K562 (cell line): ENCODE results near the gene MAP3K7CL. TPM values are rescaled to one million over a fixed set of nuclear protein-coding genes. Genes with fewer than 3 reads are reported as not detected.
A peak's percentile ranks its signal among the peaks of the same experiment; 100 is the strongest.

Experiments used
- ATAC-seq: fragments of 200-7000 bp; cut with Tn5 transposase; 3 replicates; pipeline ENCODE4 v1.9.1; 2020; ENCODE audit warnings: moderate library complexity
- BruUV-seq: library from RNA; stranded (reverse); fragments of 400-500 nt; replicated peaks from 2 replicates; lab custom pipeline; 2021; lab: Mats Ljungman, UMichigan
- CTCF ChIA-PET: fragments of 300-600 bp; formaldehyde crosslinking; extraction: SDS; loops from one replicate; lab custom pipeline; 2021; ENCODE audit warnings: low intra/inter-chr PET ratio; lab: Yijun Ruan, JAX
- POLR2A ChIA-PET: fragments of 300-600, 350-650 bp; sonication (Branson Sonifier 250); formaldehyde crosslinking; extraction: SDS; loops from one replicate; lab custom pipeline; 2021; ENCODE audit warnings: antibody characterized with exemption, inconsistent platforms; lab: Yijun Ruan, JAX
- DNase-seq, 4 experiments: peaks; one replicate each; pipeline versions ENCODE4 v3.0.0 to v3.0.0-alpha.2; 2011 to 2018; ENCODE audit warnings: low spot score in 3 of 4, mixed read lengths in 3 of 4; ENCODE audit errors: extremely low read depth in 1 of 4
- FAIRE-seq: peaks from 2 replicates; lab custom pipeline; 2011; peaks lifted over from hg19 to GRCh38; lab: Jason Lieb, UNC
- H2AFZ ChIP-seq: 2 replicates; pipeline ENCODE4 v1.6.0; 2011; ENCODE audit warnings: low read depth, low read length, control low read depth, inconsistent platforms
- H3K27ac ChIP-seq: fragments of 200-600 bp; 3 replicates; pipeline ENCODE4 v1.8.0; 2011; ENCODE audit warnings: low read depth, mild to moderate bottlenecking, control low read depth, inconsistent platforms, low read length, moderate library complexity, mixed read lengths; ENCODE audit errors: extremely low read depth
- H3K27me3 ChIP-seq, 2 experiments: fragments of 300-600 bp in 1 of 2; 2 replicates in 1 of 2; 3 replicates in 1 of 2; pipeline versions ENCODE4 v1.6.0 to v1.8.0; 2011; ENCODE audit warnings: inconsistent platforms in 2 of 2, low read length in 2 of 2, mild to moderate bottlenecking in 1 of 2, mixed read lengths in 1 of 2, moderate library complexity in 1 of 2; ENCODE audit not compliant: control insufficient read depth in 2 of 2, insufficient read depth in 2 of 2
- H3K36me3 ChIP-seq: fragments of 300-600 bp; 3 replicates; pipeline ENCODE4 v1.8.0; 2011; ENCODE audit warnings: mild to moderate bottlenecking, low read length, inconsistent platforms; ENCODE audit not compliant: control insufficient read depth, insufficient read depth
- H3K4me1 ChIP-seq, 2 experiments: fragments of 200-600 bp in 1 of 2; replicated peaks in 1 of 2; 2 replicates in 1 of 2; 3 replicates in 1 of 2; pipeline versions ENCODE4 v1.5.1 to v1.8.0; 2011; ENCODE audit warnings: inconsistent platforms in 2 of 2, low read length in 2 of 2, mild to moderate bottlenecking in 1 of 2, mixed read lengths in 1 of 2, moderate library complexity in 1 of 2; ENCODE audit not compliant: control insufficient read depth in 2 of 2, insufficient read depth in 2 of 2
- H3K4me2 ChIP-seq: 2 replicates; pipeline ENCODE4 v1.6.1; 2011; ENCODE audit warnings: low read length, control low read depth, inconsistent platforms, mixed read lengths; ENCODE audit not compliant: insufficient read depth
- H3K4me3 ChIP-seq: fragments of 200-600 bp; sonication (generic), shearing (Covaris generic); 2 replicates; pipeline ENCODE4 v1.5.1; 2016; ENCODE audit warnings: control low read depth, inconsistent platforms
- H3K79me2 ChIP-seq: fragments of 200-600 bp; 3 replicates; pipeline ENCODE4 v1.8.0; 2011; ENCODE audit warnings: low read length, inconsistent platforms; ENCODE audit not compliant: control insufficient read depth, insufficient read depth
- H3K9ac ChIP-seq, 2 experiments: 2 replicates each; pipeline versions ENCODE4 v1.6.0 to v1.6.1; 2011; ENCODE audit warnings: low read depth in 2 of 2, low read length in 2 of 2, control low read depth in 1 of 2, inconsistent platforms in 1 of 2, mild to moderate bottlenecking in 1 of 2, mixed read lengths in 1 of 2; ENCODE audit not compliant: insufficient read depth in 1 of 2
- H3K9me1 ChIP-seq: one replicate; pipeline ENCODE4 v1.6.0; 2011; ENCODE audit warnings: inconsistent platforms, mild to moderate bottlenecking, low read length, moderate library complexity; ENCODE audit not compliant: control insufficient read depth, insufficient read depth
- H3K9me3 ChIP-seq: replicated peaks from 2 replicates; pipeline ENCODE4 v1.5.1; 2011; ENCODE audit warnings: low read depth, low read length, inconsistent platforms; ENCODE audit not compliant: control insufficient read depth, insufficient read depth
- H4K20me1 ChIP-seq: replicated peaks from 2 replicates; pipeline ENCODE4 v1.6.1; 2011; ENCODE audit warnings: low read length, inconsistent platforms, mixed read lengths; ENCODE audit not compliant: control insufficient read depth, insufficient read depth
- FOSL1 ChIP-seq: fragments of 200-800 bp; sonication (Bioruptor generic); conservative IDR thresholded peaks from 2 replicates; pipeline ENCODE4 v1.6.1; 2016; ENCODE audit warnings: missing genetic modification characterization, missing compliant biosample characterization
- SAFB2 ChIP-seq: fragments of 200-400 bp; formaldehyde crosslinking; IDR thresholded peaks from 2 replicates; pipeline ENCODE4 v1.6.1; 2018; ENCODE audit warnings: borderline replicate concordance, low read length, low read depth, moderate library complexity; ENCODE audit not compliant: severe bottlenecking
- ZNF318 ChIP-seq, 2 experiments: fragments of 450-650 bp; IDR thresholded peaks; 2 replicates each; pipeline ENCODE4 v1.6.1; 2016; ENCODE audit warnings: mild to moderate bottlenecking in 2 of 2, borderline replicate concordance in 1 of 2, low read depth in 1 of 2, moderate library complexity in 1 of 2
- WGBS: fragments of 100-300 bp; shearing (Covaris generic); methylation state at CpG from one replicate; pipeline ENCODE4 v1.1.6; 2016; ENCODE audit warnings: low coverage, mixed read lengths; ENCODE audit not compliant: insufficient coverage; ENCODE audit errors: missing lambda C conversion rate; 5-methylcytosine and 5-hydroxymethylcytosine counted together
- in situ Hi-C: fragments of 300-500 bp; cut with MboI; formaldehyde crosslinking; loops from 4 replicates; pipeline ENCODE4 v1.15.0; 2018; ENCODE audit warnings: inconsistent platforms, mixed read lengths
- intact Hi-C: fragments of 100-400 bp; cut with micrococcal nuclease; formaldehyde crosslinking; loops from 2 replicates; pipeline ENCODE4 v1.14.2; 2022
- polyA plus RNA-seq, 8 experiments: library from polyadenylated mRNA; depleted of rRNA in 4 of 8; stranded (reverse) in 5 of 8; unstranded in 3 of 8; fragments of >200 nt; fragmentation: Nextera tagmentation in 2 of 8; fragmentation: Illumina TruSeq in 1 of 8; extraction: Ambion mirVana in 2 of 8; extraction: Trizol in 1 of 8; gene quantifications; 2 replicates each; pipeline versions ENCODE4 v1.2.1 to v1.2.3, GENCODE V29; 2011 to 2014; ENCODE audit warnings: inconsistent platforms in 1 of 8, missing spikeins in 1 of 8
- total RNA-seq, 7 experiments: library from RNA; depleted of rRNA in 6 of 7; stranded (reverse); fragments of >200 nt in 6 of 7; fragmentation: Illumina TruSeq in 2 of 7; extraction: Trizol in 2 of 7; gene quantifications; 2 replicates each; pipeline versions ENCODE4 v1.2.1 to v1.2.3, GENCODE V29; 2011 to 2021; ENCODE audit warnings: low replicate concordance in 1 of 7

The MAP3K7CL gene
- total and polyA plus RNA-seq, 9 of the 15 experiments (the other 6 are each of a cell fraction or from before 2014, with no cell fraction given), result 0.13 to 0.15 (median 0.14) TPM; not detected in 6

DNA sequence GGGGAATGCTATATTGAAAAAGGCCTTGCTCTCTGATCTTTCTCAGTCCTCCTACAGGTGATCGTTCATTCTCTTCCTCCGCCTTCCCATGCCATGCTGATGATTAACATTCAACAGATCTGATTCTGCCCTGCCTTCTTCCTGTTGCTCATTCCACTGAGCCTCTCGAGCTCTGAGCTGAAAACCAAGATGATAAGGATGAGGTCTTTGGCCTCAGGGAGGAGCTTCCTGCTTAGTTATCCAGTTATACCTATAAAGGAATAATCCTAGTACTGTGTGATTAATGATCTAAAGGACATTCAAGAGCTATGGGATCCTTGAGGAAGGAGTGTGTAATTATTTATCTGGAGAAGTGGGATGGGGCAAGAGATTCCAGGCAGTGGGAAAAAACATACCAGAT is 25.2 kb upstream of the MAP3K7CL start:
- H3K36me3 ChIP-seq, result no peaks in the 10 kb centered on the region
- 6% methylated on average over 3 of the region's 3 CpGs for WGBS
- in situ Hi-C loops, result loop anchor here (25.0 kb wide), 1 partner anchor 1982 kb away; no protein-coding TSS in a partner anchor

More for the DNA sequence above, 25.2 kb upstream of the MAP3K7CL start:
- no TSS peak for BruUV-seq
- Histone ChIP-seq H4K20me1 (no peaks in the 10 kb centered on the region), H3K9ac (no peak overlapping the region), H3K27me3 (peaks cover 13 to 29% of the 10 kb centered on the region in 2 experiments; a peak in 3 of 5 replicates), H3K9me1 (no peaks in the 10 kb centered on the region), H3K4me3 (no peak overlapping the region), H3K79me2 (no peaks in the 10 kb centered on the region), H3K4me1 (0 out of 5 replicates have a peak, but pooled peaks cover 0 to 3% of the 10 kb centered on the region in 2 experiments), H3K27ac (no peak overlapping the region), H2AFZ (no peak overlapping the region), H3K4me2 (no peak overlapping the region), H3K9me3 (0 out of 2 replicates have a peak, but pooled peaks cover 2% of the 10 kb centered on the region)
- ATAC-seq (no peak), FAIRE-seq (no peak), DNase-seq (no peak)
- CTCF ChIA-PET, result no interaction called here
- POLR2A ChIA-PET, result interaction anchor here (0.8 to 2.6 kb wide), 4 partner anchors 10 to 33 kb away, joined by 4 to 9 read pairs (median 4); no protein-coding TSS in a partner anchor
- TF ChIP-seq FOSL1 (tag) (0 out of 2 replicates have a peak, but pooled peaks have one; percentile 23), SAFB2 (no peak), ZNF318 (IDR thresholded peaks at IDR 0.05; ENCODE audit: borderline replicate concordance in 1 of 2, low read depth in 1 of 2) (no peak)
- intact Hi-C loops, result no loop called here
